Ramos (cell line): ENCODE data around the gene BICDL2.

ENCODE experiments used
- in situ Hi-C: fragments of 300-500 bp; cut with MboI; formaldehyde crosslinking; loops from one replicate; pipeline ENCODE4 v1.14.3; 2022; ENCODE audit warnings: low sequenced_read_pairs; ENCODE audit not compliant: unreplicated experiment

The BICDL2 gene

GRCh38 chr16:3013998-3014690, 22.6 kb downstream of the BICDL2 start:
- in situ Hi-C loops = no loop called here

- in situ Hi-C loops = no loop called here
These were observed 23.2 kb downstream of the BICDL2 start for GRCh38 chr16:3013491-3013951.

GRCh38 chr16:3012828-3013420, 23.8 kb downstream of the BICDL2 start, which contains the start of gene CLDN9:
Gene CLDN9 (plus strand): TSS chr16:3012923. CDS start chr16:3013363, 440 bp downstream.
- in situ Hi-C loops = no loop called here

GRCh38 chr16:3012246-3012645, 24.5 kb downstream of the BICDL2 start:
- in situ Hi-C loops = no loop called here

- in situ Hi-C loops = no loop called here
These were observed 26.2 kb downstream of the BICDL2 start for GRCh38 chr16:3010510-3010909.

GRCh38 chr16:3009568-3010390, 27.0 kb downstream of the BICDL2 start:
- in situ Hi-C loops = no loop called here

DNA sequence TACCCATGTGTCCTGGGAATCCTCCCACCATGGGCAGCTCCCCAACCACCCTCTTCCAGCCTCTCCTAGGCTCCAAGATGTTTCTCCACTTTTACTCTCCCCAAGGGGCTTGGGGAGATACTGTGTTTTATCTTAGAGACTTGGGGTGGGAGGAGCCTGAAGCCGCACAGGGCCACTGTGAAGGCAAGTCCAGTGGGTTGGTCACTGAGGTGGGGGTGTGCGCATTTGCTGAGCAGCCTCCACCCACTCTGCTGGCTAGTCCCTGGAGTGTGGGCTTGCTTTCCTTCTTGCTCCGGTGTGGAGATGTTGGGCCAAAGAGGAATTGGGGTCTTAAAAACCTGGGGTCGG, 28.1 kb downstream of the BICDL2 start:
- in situ Hi-C loops = no loop called here

- in situ Hi-C loops = no loop called here
These were observed 28.6 kb downstream of the BICDL2 start for GRCh38 chr16:3007957-3008689.

DNA sequence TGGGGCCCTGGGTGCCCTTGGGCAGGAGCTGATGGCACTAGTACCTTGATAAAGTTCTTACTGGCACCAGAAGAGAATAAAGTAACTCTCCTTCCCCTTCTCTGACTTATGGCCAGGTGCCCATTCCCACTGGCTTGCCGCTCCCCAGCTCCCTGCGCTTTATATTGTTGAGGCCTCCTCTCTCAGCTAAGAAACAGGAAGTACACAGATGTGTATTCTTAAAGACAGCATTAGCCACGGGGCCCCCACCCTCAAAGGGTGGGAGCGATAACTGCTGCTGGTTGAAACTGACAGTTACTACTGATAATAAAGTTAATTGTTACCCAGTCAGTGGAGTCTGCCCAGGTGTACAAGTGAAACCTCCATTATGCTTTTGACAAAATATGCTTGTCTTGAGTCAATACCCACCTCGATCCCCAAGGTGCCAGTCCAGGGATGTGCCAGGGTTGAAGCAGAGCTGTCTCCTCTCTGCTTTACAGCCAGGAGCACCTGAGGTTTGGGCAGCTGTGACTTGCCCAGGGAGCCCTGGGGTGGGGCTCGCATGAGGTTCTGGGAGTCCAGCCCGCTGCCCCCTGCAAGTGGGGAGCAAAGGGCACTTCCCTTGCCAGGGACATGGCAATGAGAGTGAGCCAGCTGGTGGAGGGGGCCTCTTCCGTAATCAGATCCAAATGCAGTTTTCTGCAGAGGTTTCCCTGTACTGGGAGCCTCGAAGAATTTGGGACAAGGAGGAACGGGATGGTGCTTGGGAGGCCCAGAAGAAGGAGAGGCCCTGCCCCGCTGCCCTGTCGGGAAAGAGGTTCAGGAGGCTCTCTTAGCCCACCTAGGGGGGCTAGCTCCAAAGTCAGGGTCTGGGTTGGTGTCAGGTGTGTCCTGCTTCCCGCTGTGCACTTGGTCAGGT, 29.4 kb downstream of the BICDL2 start:
- in situ Hi-C loops = no loop called here

DNA sequence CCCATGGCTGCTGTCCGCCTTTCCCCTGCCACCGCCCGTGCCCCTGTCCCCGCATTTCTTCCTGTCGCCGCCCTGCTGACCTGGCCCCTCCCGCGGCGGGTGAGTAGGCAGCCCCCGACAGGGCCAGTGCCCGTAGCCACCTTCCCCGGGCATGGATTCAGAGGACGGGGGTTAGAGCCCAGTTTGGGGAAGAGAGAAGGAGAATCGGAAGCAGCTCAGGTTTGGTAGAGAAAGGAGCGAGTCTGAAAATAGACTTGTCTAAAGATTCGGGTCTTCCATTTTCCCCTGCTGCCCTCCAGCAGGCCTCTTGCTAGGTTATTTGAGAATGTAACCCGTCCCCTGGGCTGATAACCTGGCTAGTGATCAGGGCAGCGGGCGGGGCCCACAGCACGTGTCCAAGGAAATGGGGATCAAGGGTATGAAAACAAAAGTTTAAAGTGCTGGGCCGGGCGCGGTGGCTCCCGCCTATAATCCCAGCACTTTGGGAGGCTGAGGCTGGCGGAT, 31.9 kb downstream of the BICDL2 start:
- in situ Hi-C loops = no loop called here

DNA sequence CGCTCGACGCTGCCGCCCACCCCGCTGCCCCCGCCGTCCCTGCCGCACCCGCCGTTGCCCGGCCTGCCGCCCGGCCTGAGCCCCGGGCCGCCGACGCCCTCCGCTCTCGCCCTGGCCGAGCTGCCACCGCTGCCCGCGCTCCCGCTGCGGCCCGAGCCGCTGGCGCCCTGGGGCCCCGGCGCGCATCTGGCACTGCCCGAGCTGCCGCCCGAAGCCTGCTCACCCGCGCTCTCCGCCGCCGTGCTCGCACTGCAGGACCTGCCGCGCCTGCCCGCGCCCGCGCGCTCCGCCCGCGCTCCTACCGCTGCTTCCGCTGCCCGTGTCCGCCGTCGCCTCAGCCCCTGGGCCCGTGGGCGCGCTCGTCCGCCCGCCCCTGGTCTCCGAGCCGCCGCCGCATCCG, 32.4 kb downstream of the BICDL2 start:
- in situ Hi-C loops = no loop called here

DNA sequence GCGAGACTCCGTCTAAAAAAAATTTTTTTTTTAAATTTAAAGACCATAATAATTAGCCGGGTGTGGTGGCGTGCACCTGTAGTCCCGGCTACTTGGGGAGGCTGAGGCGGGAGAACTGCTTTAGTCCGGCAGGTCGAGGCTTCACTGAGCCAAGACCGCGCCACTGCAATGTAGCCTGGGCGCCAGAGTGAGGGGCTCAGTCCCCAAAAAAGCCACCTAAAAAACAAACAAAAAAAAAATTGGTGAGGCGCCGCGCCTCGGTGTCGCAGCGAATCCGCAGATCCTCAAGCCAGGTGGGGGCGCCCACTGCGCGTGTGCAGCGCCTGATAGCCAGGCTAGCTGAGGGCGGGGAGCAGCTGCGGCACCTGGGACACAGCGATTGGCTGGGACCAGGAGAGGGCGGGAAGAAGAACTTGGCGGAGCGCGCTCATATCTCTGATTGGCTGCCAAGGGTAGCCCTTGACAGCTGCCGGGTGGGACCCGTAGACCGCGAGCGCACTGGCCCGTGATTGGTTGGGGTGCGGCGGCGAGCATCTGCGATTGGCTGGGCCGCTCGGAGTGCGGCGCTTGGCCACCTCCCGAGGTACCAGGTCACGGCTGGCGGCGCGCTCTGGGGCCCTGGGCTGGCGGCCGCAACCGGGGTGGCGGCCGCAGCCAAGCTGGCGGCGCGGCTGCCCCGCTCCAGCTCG, 33.0 kb downstream of the BICDL2 start:
- in situ Hi-C loops = no loop called here

- in situ Hi-C loops = no loop called here
These were observed 35.4 kb downstream of the BICDL2 start for GRCh38 chr16:3001316-3001715.

GRCh38 chr16:3000540-3000939, 36.2 kb downstream of the BICDL2 start:
- in situ Hi-C loops = no loop called here

GRCh38 chr16:2999929-3000328, 36.8 kb downstream of the BICDL2 start:
- in situ Hi-C loops = no loop called here

DNA sequence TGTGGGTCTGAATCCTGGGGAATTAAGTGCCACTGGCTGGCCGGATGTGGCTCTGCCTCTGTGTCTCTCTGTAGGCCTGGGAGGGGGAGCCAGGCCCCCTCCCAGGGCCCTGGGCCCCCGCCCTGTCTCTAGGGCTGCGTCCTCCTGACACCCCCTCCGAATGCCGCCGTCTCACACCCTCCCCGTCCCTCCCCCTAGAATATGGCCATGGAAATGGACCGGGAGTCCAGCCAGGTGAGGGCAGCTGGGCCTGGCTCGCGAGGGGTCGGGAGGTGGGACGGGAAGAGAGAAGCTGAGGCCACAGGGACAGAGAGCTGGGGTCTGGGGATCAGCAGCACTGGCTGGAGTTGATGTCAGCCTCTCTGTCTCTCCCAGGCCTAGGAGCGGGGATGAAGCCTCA, 40.4 kb downstream of the BICDL2 start:
- in situ Hi-C loops = no loop called here

DNA sequence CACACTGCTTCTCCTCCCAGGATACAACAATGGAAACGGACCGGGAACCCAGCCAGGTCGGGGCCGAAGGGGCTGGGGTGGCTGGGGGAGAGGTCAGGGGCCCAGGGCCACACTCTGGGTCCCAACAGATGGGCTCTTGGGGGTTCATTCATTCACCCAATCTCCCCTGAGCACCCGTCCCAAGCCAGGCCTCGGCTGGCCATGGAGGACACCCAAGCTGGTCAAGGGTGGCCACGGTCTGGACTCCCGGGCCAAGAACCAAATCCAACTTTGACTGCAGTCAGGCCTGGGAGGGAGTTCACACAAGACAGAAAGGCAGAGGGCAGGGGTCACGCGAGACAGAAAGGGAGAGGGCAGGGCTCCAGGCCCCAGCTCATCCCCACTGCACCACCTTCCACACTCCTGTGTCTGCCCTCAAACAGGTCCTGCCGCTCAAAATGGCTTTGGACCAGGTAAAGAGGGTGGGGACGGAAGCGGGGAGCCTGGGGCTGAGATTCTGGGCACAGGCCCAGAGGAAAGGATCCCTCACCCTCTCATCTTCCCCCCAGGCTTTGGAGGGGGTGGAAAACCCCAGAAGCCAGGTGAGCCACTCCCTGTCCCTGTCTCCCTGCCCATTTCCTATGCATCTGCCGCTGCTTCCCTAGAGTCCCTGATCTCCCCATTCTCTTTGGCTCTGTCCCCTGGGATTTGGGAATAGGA, 44.2 kb downstream of the BICDL2 start:
- in situ Hi-C loops = no loop called here

GRCh38 chr16:2991566-2992261, 45.0 kb downstream of the BICDL2 start:
- in situ Hi-C loops = no loop called here
